Measurements from ENCODE around the gene PAFAH1B2. TPM values are rescaled to one million over a fixed set of nuclear protein-coding genes. Genes with fewer than 3 reads are reported as not detected.

Gene PAFAH1B2
- total and polyA plus RNA-seq, 2 experiments from 2014 or later: 87.5 to 148 TPM

- no peak for TF ChIP-seq ZNF462 (CRISPR knock-in tag; IDR thresholded peaks at IDR 0.05)
These were observed 79.1 kb downstream of the PAFAH1B2 start (continued) for GRCh38 chr11:117222991-117223740.

DNA sequence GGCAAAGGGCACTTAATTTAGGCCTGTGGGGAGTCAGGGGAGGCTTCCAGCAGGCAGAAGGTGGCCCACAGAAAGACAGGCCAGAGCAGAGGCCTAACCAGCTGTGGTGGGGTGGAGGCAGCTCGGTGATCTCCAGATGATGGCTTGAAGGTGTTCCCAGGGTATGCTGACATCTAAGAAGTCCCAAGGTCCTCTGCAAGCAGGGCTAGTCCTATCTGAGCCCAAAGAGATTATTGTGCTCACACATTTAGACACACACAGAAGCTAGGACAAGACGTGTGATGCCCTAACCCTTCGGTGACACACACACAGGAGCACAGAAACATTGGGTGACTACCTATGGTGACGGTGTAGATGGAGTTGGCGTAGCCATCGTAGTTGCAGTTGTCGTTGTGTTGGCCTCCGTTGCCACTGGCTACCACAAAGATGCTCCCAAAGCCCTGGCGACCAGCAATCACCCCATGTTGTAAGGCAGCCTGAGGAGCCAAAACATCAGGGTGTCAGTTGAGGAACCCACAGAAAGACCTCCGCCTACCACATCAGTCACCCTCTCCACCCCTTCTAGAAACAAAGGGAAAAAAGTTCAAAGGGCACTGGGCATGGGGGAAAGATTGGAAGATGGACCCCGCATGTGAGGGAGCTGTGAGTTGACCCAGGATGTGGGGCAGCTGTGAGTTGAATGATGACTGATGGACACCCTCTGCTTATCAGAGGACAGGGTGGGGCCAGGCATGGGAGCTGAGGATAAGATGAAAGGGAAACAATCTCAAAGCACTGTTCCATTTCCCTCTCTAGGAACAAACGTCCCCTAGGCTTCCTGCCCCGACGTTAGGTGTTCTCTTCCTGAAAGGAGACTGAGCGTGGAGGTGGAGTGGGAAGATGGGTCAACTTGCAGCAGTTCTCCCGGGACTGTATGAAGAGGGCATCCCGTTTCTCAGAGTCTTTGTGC lies 79.9 kb downstream of the PAFAH1B2 start:
- Mint-ChIP-seq H3K4me1 (peaks cover 8% of the 10 kb centered on the region), H3K27ac (no peak overlapping the region), H3K27me3 (ENCODE audit: insufficient read depth, low read depth, poor library complexity) (peaks cover 12% of the 10 kb centered on the region), H3K36me3 (ENCODE audit: low read depth) (peaks cover 29% of the 10 kb centered on the region), H3K4me3 (no peak overlapping the region), H3K9me3 (no peaks in the 10 kb centered on the region)
- no peak for ATAC-seq
- H2AFZ ChIP-seq: no peak overlapping the region
- H3K9me2 ChIP-seq (ENCODE audit: insufficient read depth): no peaks in the 10 kb centered on the region
- H3K27ac ChIP-seq (ENCODE audit: low read depth): no peak overlapping the region
- no peaks in the 10 kb centered on the region for H3K79me2 ChIP-seq (replicated peaks; ENCODE audit: insufficient read depth)
- no peak overlapping the region for H3K4me2 ChIP-seq
- no peak overlapping the region for H3K4me3 ChIP-seq
- no peaks in the 10 kb centered on the region for H3K4me1 ChIP-seq (ENCODE audit: insufficient read depth)
- DNase-seq (ENCODE audit: low spot score): no peak
- H4K20me1 ChIP-seq (replicated peaks; ENCODE audit: insufficient read depth): 0 out of 2 replicates have a peak, but pooled peaks cover 4% of the 10 kb centered on the region
- H3F3A ChIP-seq (replicated peaks; ENCODE audit: low read depth): peaks cover 7% of the 10 kb centered on the region; the same call in 1 of the 2 replicates
- H3K27me3 ChIP-seq (ENCODE audit: insufficient read depth): no peaks in the 10 kb centered on the region
- H3K36me3 ChIP-seq (ENCODE audit: insufficient read depth): no peaks in the 10 kb centered on the region
- no peak for TF ChIP-seq CREB1 (CRISPR knock-in tag; IDR thresholded peaks at IDR 0.05; ENCODE audit: low read depth)
- TF ChIP-seq ETS1 (IDR thresholded peaks at IDR 0.05): no peak
- TF ChIP-seq POLR2AphosphoS5 (IDR thresholded peaks at IDR 0.05; ENCODE audit: low read depth): no peak
- TF ChIP-seq EZH2phosphoT487 (IDR thresholded peaks at IDR 0.05; ENCODE audit: unreplicated experiment): no peak
- TF ChIP-seq ZNF331 (CRISPR knock-in tag; IDR thresholded peaks at IDR 0.05; ENCODE audit: low read depth): no peak

Measured in GM23338 (cell line).